ENCODE results near the gene RFX8. TPM values are rescaled to one million over a fixed set of nuclear protein-coding genes. Genes with fewer than 3 reads are reported as not detected.

Gene RFX8
- total and polyA plus RNA-seq, 8 donors: 0.13 to 0.92 TPM; not detected in 6

DNA sequence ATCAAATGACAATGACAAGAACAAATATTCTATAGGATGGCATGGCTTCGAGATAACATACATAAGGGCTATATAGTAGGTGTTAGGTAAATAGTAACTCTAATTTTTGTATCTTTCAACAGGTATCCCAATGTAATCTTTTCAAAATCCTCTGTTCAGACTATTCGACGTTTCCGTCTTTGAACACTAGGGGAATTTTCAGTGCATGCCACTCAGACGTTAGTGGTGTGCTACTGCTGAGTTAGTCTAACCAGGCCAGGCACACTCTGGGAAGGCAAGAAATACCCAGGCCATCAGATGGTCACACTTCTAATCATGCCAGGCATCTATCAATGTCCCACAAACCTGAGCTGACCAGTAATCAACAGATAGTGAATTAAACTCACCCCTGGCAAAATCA lies 73.0 kb downstream of the RFX8 start:
- peaks cover 0 to 5% (median 0%) of the 10 kb centered on the region in 4 donors for H3K4me1 ChIP-seq
- H3K4me3 ChIP-seq: no peak overlapping the region
- H3K27me3 ChIP-seq: peaks cover 0 to 11% (median 0%) of the 10 kb centered on the region in 3 donors
- H3K9me3 ChIP-seq: no peaks in the 10 kb centered on the region
- intact Hi-C loops (cut with DNase I; ENCODE audit: low total_unique reads): no loop called here
- no peaks in the 10 kb centered on the region for H3K36me3 ChIP-seq
- 61 to 84% (median 73%) methylated on average over 5 of the region's 5 CpGs for WGBS, 5 donors
- no peak overlapping the region for H3K27ac ChIP-seq
- no peak for DNase-seq
- TF ChIP-seq POLR2AphosphoS5 (IDR thresholded peaks at IDR 0.05): no peak
- TF ChIP-seq, protein P1, sequence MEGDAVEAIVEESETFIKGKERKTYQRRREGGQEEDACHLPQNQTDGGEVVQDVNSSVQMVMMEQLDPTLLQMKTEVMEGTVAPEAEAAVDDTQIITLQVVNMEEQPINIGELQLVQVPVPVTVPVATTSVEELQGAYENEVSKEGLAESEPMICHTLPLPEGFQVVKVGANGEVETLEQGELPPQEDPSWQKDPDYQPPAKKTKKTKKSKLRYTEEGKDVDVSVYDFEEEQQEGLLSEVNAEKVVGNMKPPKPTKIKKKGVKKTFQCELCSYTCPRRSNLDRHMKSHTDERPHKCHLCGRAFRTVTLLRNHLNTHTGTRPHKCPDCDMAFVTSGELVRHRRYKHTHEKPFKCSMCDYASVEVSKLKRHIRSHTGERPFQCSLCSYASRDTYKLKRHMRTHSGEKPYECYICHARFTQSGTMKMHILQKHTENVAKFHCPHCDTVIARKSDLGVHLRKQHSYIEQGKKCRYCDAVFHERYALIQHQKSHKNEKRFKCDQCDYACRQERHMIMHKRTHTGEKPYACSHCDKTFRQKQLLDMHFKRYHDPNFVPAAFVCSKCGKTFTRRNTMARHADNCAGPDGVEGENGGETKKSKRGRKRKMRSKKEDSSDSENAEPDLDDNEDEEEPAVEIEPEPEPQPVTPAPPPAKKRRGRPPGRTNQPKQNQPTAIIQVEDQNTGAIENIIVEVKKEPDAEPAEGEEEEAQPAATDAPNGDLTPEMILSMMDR (IDR thresholded peaks at IDR 0.05): peak in 1 of 7 experiments; percentile 7

GRCh38 chr2:101401326-101401665 lies 73.6 kb downstream of the RFX8 start:
- no peaks in the 10 kb centered on the region for H3K36me3 ChIP-seq
- peaks cover 0 to 5% (median 0%) of the 10 kb centered on the region in 4 donors for H3K4me1 ChIP-seq
- H3K27me3 ChIP-seq: peaks cover 0 to 11% (median 0%) of the 10 kb centered on the region in 3 donors
- no peak for DNase-seq
- WGBS, 5 donors: 73 to 91% (median 83%) methylated on average over 8 of the region's 8 CpGs
- H3K27ac ChIP-seq: no peak overlapping the region
- H3K9me3 ChIP-seq: no peaks in the 10 kb centered on the region
- H3K4me3 ChIP-seq: no peak overlapping the region
- no peak for TF ChIP-seq EP300 (IDR thresholded peaks at IDR 0.05)
- TF ChIP-seq, protein P1 (IDR thresholded peaks at IDR 0.05): no peak
- no peak for TF ChIP-seq POLR2AphosphoS5 (IDR thresholded peaks at IDR 0.05)
- TF ChIP-seq POLR2A (IDR thresholded peaks at IDR 0.05): no peak
- intact Hi-C loops (cut with DNase I; ENCODE audit: low total_unique reads): no loop called here

- Histone ChIP-seq H3K27me3 (peaks cover 0 to 11% (median 0%) of the 10 kb centered on the region in 3 donors), H3K36me3 (no peaks in the 10 kb centered on the region), H3K4me1 (peaks cover 0 to 5% (median 0%) of the 10 kb centered on the region in 4 donors), H3K27ac (no peak overlapping the region), H3K9me3 (no peaks in the 10 kb centered on the region), H3K4me3 (no peak overlapping the region)
- 67 to 79% (median 72%) methylated on average over 17 to 18 of the region's 18 CpGs for WGBS, 5 donors
- intact Hi-C loops (cut with DNase I; ENCODE audit: low total_unique reads): no loop called here
- no peak for DNase-seq
- TF ChIP-seq POLR2AphosphoS5 (IDR thresholded peaks at IDR 0.05): no peak
- TF ChIP-seq, protein P1 (IDR thresholded peaks at IDR 0.05): no peak
- no peak for TF ChIP-seq POLR2A (IDR thresholded peaks at IDR 0.05)
- no peak for TF ChIP-seq EP300 (IDR thresholded peaks at IDR 0.05)
Observed at GRCh38 chr2:101400506-101401325, 74.2 kb downstream of the RFX8 start.

GRCh38 chr2:101400048-101400447 lies 74.9 kb downstream of the RFX8 start:
- 69 to 85% (median 80%) methylated on average over 8 of the region's 8 CpGs for WGBS, 5 donors
- TF ChIP-seq, protein P1 (IDR thresholded peaks at IDR 0.05): no peak
- no peak for TF ChIP-seq POLR2AphosphoS5 (IDR thresholded peaks at IDR 0.05)
- no peak for TF ChIP-seq EP300 (IDR thresholded peaks at IDR 0.05)
- TF ChIP-seq POLR2A (IDR thresholded peaks at IDR 0.05): no peak
- Histone ChIP-seq H3K4me1 (peaks cover 0 to 5% (median 0%) of the 10 kb centered on the region in 4 donors), H3K27ac (no peak overlapping the region), H3K27me3 (peaks cover 0 to 11% (median 0%) of the 10 kb centered on the region in 3 donors), H3K4me3 (no peak overlapping the region), H3K36me3 (no peaks in the 10 kb centered on the region), H3K9me3 (no peaks in the 10 kb centered on the region)
- no peak for DNase-seq
- intact Hi-C loops (cut with DNase I; ENCODE audit: low total_unique reads): no loop called here

Measured in stomach (tissue), 9 donors.